Cardiac fibroblast (primary cell): Measurements from ENCODE around the gene SMAD3.

Source experiments
- DNase-seq, 2 donors: peaks; one replicate each; pipeline versions ENCODE4 v3.0.0 to v3.0.0-alpha.2; 2010; ENCODE audit warnings: low read depth in 2 of 2
- H3K4me3 ChIP-seq, 2 donors: replicated peaks in 1 of 2; 1 replicate in 1 of 2; 2 replicates in 1 of 2; pipeline ENCODE4 v1.5.1; 2011; ENCODE audit warnings: low read depth in 2 of 2, low read length in 2 of 2, mild to moderate bottlenecking in 2 of 2, moderate library complexity in 1 of 2
- TF ChIP-seq, protein P1 (sequence below): IDR thresholded peaks from one replicate; pipeline ENCODE4 v1.5.1; 2011; ENCODE audit warnings: low read depth, mild to moderate bottlenecking, low read length, inconsistent platforms

The SMAD3 gene

DNA sequence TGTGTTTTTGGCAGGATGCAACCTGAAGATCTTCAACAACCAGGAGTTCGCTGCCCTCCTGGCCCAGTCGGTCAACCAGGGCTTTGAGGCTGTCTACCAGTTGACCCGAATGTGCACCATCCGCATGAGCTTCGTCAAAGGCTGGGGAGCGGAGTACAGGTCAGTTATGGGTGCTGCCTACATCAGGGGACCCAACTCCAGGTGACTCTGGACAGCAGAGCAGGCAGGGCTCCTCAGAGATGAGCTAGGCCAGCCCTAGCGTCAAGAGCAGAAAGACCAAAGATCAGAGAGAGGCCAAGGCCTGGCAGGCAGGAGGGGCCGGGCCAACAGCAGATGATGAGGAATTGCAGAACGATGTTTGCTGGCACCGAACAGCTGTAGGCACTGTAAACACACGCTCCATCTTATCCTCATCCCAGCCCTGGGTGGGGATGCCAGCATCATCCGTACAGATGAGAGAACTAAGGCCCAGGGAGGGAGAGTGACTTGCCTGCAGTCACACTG, 122.0 kb downstream of the SMAD3 start:
- DNase-seq: no peak
- TF ChIP-seq, protein P1, sequence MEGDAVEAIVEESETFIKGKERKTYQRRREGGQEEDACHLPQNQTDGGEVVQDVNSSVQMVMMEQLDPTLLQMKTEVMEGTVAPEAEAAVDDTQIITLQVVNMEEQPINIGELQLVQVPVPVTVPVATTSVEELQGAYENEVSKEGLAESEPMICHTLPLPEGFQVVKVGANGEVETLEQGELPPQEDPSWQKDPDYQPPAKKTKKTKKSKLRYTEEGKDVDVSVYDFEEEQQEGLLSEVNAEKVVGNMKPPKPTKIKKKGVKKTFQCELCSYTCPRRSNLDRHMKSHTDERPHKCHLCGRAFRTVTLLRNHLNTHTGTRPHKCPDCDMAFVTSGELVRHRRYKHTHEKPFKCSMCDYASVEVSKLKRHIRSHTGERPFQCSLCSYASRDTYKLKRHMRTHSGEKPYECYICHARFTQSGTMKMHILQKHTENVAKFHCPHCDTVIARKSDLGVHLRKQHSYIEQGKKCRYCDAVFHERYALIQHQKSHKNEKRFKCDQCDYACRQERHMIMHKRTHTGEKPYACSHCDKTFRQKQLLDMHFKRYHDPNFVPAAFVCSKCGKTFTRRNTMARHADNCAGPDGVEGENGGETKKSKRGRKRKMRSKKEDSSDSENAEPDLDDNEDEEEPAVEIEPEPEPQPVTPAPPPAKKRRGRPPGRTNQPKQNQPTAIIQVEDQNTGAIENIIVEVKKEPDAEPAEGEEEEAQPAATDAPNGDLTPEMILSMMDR: no peak

GRCh38 chr15:67188551-67189218, 123.3 kb downstream of the SMAD3 start:
- H3K4me3 ChIP-seq: no peak overlapping the region
- DNase-seq: peak; percentile 88 to 90
- TF ChIP-seq, protein P1: no peak

More for the DNA sequence above, 122.0 kb downstream of the SMAD3 start:
- no peak overlapping the region for H3K4me3 ChIP-seq

DNA sequence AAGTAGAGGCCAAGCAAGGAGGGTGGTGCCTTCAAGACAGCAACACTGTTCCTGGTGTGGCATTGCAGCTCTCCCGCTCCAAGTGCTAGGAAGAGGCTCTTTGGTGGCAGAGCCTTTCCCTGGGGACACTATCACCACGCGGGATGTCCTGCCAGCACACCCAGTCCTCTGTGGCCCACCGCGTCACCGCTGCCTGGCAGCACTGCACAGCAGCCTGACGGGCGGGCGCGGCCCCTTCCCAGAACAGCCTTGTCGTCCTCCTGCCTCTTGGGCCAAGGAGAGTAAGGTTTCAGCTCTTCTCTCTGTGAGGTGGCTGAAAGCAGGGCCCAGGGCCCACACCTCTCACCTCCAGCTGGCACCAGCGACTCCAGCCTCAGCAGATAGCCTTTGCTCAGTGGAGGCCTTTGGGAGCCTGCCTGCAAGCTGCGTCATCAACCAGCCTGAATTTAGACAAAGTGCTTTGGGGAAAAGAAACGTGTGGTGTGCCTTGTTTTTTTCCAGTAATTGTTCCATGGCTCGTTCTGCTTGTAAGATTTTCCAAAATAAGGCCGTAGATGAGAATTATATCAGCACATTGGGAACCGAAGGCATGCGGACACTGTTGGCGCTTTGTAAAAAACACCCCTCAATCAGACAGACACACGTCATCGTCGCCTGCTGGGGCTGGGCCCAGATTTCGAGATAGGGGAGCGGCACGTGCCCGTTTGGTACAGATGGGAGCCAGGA, 124.1 kb downstream of the SMAD3 start:
- peak in 1 of 2 donors; percentile 50 for DNase-seq
- H3K4me3 ChIP-seq: no peak overlapping the region
- TF ChIP-seq, protein P1: no peak

DNA sequence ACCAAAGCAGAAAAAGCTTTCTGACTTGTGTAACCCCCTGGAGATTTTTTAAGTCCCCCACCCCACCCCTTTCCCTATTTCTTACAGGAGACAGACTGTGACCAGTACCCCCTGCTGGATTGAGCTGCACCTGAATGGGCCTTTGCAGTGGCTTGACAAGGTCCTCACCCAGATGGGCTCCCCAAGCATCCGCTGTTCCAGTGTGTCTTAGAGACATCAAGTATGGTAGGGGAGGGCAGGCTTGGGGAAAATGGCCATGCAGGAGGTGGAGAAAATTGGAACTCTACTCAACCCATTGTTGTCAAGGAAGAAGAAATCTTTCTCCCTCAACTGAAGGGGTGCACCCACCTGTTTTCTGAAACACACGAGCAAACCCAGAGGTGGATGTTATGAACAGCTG, 124.9 kb downstream of the SMAD3 start:
- no peak for DNase-seq
- TF ChIP-seq, protein P1: no peak
- no peak overlapping the region for H3K4me3 ChIP-seq

DNA sequence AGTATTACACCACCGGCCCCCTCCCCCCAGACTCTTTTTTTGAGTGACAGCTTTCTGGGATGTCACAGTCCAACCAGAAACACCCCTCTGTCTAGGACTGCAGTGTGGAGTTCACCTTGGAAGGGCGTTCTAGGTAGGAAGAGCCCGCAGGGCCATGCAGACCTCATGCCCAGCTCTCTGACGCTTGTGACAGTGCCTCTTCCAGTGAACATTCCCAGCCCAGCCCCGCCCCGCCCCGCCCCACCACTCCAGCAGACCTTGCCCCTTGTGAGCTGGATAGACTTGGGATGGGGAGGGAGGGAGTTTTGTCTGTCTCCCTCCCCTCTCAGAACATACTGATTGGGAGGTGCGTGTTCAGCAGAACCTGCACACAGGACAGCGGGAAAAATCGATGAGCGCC, 125.4 kb downstream of the SMAD3 start:
- no peak for DNase-seq
- TF ChIP-seq, protein P1: no peak
- no peak overlapping the region for H3K4me3 ChIP-seq

DNA sequence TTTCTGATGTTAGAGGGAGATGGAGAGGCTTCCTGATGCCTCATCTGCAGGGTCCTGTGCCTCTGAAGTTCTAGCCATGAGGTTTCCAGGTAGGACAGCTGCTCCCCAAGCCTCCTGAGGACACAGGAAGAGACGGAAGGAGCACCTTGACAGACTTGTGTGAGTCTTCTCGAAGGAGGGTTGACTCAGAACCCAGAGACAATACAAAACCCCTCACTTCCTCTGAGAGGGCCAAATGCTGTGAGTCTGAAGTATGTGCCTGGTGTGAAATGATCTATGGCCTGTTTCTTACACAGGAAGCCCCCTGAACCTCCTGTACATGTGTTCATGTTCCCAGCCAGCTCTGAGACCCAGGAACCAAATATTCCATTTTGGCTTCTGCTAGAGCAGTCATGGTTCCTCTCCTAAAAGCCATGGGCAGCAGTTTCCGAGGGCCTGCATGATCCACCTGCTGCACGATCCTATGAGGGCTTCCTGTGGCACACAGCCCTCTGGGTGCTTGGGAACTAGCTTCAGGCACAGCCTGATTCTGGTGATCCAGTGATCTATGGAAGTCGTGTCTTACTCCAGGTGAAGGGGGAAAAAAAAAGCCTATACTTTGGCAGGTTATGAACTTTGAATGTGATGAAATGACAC, 126.9 kb downstream of the SMAD3 start:
- DNase-seq: peak in 1 of 2 donors; percentile 38
- TF ChIP-seq, protein P1: no peak

More for the DNA sequence above, 126.9 kb downstream of the SMAD3 start:
- no peak overlapping the region for H3K4me3 ChIP-seq
